Measurements from ENCODE around the gene SSMEM1.

DNA sequence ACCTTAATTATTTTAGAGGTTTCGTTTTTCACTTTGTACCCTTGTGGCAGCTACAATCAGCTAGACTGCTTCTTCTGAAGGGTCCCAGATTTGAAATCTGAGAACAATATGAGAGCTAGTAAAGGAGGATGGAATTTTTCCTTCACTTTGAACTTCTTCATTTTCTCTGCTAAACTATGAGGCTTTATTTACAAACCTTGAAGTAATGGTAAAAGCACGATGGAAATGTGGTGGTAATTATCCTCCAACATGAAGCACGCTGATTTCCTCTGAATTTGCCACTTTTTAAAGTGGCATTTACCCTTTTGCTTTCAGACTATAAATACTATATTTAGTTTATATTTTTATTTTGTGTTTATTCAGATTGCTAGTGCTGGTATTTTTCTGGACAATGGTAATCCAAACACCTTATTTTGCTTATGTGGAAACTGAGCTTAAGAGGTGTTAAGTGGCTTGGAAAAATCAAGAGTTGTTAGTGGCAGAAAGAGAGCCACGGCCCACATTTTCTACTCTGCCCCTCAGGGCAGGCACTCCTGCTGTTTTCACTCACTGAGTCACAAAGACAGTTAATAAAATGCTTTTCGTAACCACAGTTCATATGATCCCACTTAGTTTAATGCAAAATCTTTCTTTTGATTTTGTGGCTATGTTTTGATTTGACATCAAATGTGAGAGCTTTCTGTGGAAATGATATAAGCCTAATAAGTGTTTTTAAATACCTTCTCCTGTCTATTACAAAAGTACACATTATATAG lies 2.7 kb downstream of the SSMEM1 start:
- no peak for TF ChIP-seq CTCF (conservative IDR thresholded peaks at IDR 0.05)
- no peak for TF ChIP-seq ZFX (IDR thresholded peaks at IDR 0.05)

All from C4-2B (cell line).